Ascending aorta (tissue), 2 donors: ENCODE results near the gene HNMT. TPM values are rescaled to one million over a fixed set of nuclear protein-coding genes. Genes with fewer than 3 reads are reported as not detected.
"Not testable (repeated sequence)": the region's sequence is repeated elsewhere in the genome, so short reads cannot be mapped to it uniquely, and the experiment has no call there.

Experiments
- DNase-seq, 2 donors: peaks; one replicate each; pipeline ENCODE4 v3.0.0-alpha.2; 2019; ENCODE audit warnings: low spot score in 2 of 2
- H3K27ac ChIP-seq, 2 donors: fragments of 200-600 bp; sonication (generic); one replicate each; pipeline ENCODE4 v1.5.1; 2016 to 2017; ENCODE audit warnings: mild to moderate bottlenecking in 1 of 2
- H3K27me3 ChIP-seq: fragments of 200-600 bp; sonication (generic); one replicate; pipeline ENCODE4 v1.5.1; 2017
- H3K36me3 ChIP-seq, 2 donors: fragments of 200-600 bp; sonication (generic); one replicate each; pipeline ENCODE4 v1.5.1; 2016
- H3K4me1 ChIP-seq, 2 donors: fragments of 200-600 bp; sonication (generic); one replicate each; pipeline ENCODE4 v1.5.1; 2016 to 2017; ENCODE audit warnings: mild to moderate bottlenecking in 1 of 2
- H3K4me3 ChIP-seq, 2 donors: fragments of 200-600 bp; sonication (generic); one replicate each; pipeline ENCODE4 v1.5.1; 2016 to 2017; ENCODE audit warnings: mild to moderate bottlenecking in 1 of 2
- H3K9me3 ChIP-seq, 2 donors: fragments of 200-600 bp; sonication (generic); one replicate each; pipeline ENCODE4 v1.5.1; 2016
- intact Hi-C: fragments of 100-400 bp; cut with DNase I; formaldehyde crosslinking; loops from one replicate; pipeline ENCODE4 v1.15.1; 2023
- total RNA-seq: library from RNA; depleted of rRNA; stranded (reverse); fragments of >200 nt; gene quantifications from one replicate; pipeline ENCODE4 v1.1.0, GENCODE V29; 2016
- TF ChIP-seq, protein P1 (sequence below), 3 experiments: fragments of 200-600 bp in 2 of 3; fragments of 450-650 bp in 1 of 3; sonication (generic) in 2 of 3; IDR thresholded peaks; one replicate each; pipeline ENCODE4 v1.5.1; 2016 to 2019; ENCODE audit warnings: antibody characterized with exemption in 3 of 3, mild to moderate bottlenecking in 1 of 3, moderate library complexity in 1 of 3

HNMT gene
- total RNA-seq, 1 donor from 2014 or later: 22.2 TPM

DNA sequence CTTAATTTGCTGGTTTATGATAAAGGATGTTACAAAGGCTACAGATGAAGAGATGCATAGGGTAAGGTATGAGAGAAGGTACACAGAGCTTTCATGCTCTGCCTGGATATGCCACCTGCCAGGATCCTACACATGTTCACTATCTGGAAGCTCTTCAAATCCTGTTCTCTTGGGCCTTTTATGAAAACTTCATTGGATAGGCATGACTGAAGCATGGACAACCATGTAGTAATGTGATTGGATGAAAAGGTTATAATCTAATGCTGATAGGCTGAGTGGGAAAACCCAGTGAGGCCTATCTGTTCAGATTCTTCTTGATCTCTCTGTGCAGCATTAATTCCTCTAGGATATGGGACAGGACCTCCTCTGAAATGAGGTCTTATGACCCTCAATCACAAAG lies 26.8 kb downstream of the HNMT start:
- intact Hi-C loops: no loop called here
- peaks cover 0 to 10% of the 10 kb centered on the region in 2 donors for H3K9me3 ChIP-seq
- TF ChIP-seq, protein P1, sequence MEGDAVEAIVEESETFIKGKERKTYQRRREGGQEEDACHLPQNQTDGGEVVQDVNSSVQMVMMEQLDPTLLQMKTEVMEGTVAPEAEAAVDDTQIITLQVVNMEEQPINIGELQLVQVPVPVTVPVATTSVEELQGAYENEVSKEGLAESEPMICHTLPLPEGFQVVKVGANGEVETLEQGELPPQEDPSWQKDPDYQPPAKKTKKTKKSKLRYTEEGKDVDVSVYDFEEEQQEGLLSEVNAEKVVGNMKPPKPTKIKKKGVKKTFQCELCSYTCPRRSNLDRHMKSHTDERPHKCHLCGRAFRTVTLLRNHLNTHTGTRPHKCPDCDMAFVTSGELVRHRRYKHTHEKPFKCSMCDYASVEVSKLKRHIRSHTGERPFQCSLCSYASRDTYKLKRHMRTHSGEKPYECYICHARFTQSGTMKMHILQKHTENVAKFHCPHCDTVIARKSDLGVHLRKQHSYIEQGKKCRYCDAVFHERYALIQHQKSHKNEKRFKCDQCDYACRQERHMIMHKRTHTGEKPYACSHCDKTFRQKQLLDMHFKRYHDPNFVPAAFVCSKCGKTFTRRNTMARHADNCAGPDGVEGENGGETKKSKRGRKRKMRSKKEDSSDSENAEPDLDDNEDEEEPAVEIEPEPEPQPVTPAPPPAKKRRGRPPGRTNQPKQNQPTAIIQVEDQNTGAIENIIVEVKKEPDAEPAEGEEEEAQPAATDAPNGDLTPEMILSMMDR (IDR thresholded peaks at IDR 0.05): no peak
- no peaks in the 10 kb centered on the region for H3K27me3 ChIP-seq
- no peak overlapping the region for H3K27ac ChIP-seq
- H3K36me3 ChIP-seq: peaks cover 11 to 37% of the 10 kb centered on the region in 2 donors
- no peak overlapping the region for H3K4me3 ChIP-seq
- H3K4me1 ChIP-seq: no peaks in the 10 kb centered on the region
- DNase-seq: no peak

DNA sequence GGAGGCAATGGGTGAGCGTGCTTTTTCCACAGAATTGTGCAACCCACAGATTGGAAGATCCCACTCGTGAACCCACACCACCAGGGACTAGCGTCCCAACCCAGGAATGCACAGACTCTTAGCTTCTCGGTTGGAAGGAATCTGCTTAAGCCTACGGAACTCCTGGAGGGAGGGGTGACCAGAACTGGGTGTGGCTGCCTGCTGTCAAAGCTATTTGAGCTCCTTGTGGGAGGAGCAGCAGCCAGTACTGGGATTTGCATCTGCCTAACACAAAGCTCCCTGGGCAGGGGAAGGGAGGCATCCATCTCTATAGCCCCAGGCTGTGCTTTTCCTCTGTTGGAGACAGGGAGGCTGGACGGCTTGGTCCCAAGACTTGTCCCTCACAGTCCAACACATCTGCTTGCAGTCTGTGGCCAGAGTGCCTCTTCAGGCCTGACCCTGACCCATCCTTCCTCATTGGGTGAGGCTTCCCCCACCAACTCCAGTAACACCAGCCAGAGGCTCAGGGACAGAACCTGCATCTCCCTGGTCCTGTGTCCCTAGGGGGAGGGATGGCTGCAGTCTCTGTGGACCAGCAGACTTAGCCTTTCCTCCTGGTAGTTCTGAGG lies 27.9 kb downstream of the HNMT start:
- Histone ChIP-seq H3K9me3 (peaks cover 0 to 13% of the 10 kb centered on the region in 2 donors), H3K27me3 (no peaks in the 10 kb centered on the region), H3K27ac (no peak overlapping the region), H3K4me1 (no peaks in the 10 kb centered on the region), H3K4me3 (no peak overlapping the region), H3K36me3 (peaks cover 11 to 37% of the 10 kb centered on the region in 2 donors)
- intact Hi-C loops: no loop called here
- TF ChIP-seq, protein P1 (IDR thresholded peaks at IDR 0.05): no peak
- DNase-seq: no peak

DNA sequence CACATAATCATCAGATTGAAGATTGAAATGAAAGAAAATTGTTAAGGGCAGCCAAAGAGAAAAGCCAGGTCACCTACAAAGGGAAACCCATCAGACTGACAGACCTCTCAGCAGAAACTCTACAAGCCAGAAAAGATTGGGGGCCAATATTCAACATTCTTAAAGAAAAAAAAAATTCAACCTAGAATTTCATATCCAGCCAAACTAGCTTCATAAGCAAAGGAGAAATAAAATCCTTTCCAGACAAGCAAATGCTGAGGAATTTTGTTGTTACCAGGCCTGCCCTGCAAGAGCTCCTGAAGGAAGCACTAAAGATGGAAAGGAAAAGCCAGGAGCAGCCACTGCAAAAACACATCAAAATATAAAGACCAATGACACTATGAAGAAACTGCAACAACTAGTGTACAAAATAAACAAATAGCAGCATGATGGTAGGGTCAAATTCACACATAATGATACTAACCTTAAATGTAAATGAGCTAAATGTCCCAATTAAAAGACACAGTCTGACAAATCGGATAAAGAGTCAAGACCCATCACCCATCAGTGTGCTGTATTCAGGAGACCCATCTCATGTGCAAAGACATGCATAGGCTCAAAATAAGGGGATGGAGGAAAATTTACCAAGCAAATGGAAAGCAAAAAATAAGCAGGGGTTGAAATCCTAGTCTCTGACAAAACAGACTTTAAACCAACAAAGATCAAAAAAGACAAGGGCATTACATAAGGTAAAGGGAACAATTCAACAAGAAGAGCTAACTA lies 29.6 kb downstream of the HNMT start:
- H3K4me1 ChIP-seq, DNase-seq, H3K27ac ChIP-seq, H3K27me3 ChIP-seq, intact Hi-C loops, H3K4me3 ChIP-seq: not testable (repeated sequence)
- Histone ChIP-seq H3K9me3 (peaks cover 0 to 13% of the 10 kb centered on the region in 2 donors), H3K36me3 (peaks cover 11 to 31% of the 10 kb centered on the region in 2 donors)

DNA sequence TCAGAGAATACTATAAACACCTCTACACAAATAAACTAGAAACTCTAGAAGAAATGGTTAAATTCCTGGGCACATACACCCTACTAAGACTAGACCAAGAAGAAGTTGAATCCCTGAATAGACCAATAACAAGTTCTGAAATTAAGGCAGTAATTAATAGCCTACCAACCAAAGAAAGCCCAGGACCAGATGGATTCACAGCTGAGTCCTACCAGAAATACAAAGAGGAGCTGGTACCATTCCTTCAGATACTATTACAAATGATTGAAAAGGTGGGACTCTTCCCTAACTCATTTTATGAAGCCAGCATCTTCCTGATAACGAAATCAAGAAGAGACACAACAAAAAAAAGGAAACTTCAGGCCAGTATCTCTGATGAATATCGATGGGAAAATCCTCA lies 31.1 kb downstream of the HNMT start:
- intact Hi-C loops, H3K27me3 ChIP-seq, H3K4me1 ChIP-seq, DNase-seq, H3K27ac ChIP-seq, H3K4me3 ChIP-seq: not testable (repeated sequence)
- H3K9me3 ChIP-seq: peaks cover 0 to 13% of the 10 kb centered on the region in 2 donors
- H3K36me3 ChIP-seq: peaks cover 11 to 21% of the 10 kb centered on the region in 2 donors

DNA sequence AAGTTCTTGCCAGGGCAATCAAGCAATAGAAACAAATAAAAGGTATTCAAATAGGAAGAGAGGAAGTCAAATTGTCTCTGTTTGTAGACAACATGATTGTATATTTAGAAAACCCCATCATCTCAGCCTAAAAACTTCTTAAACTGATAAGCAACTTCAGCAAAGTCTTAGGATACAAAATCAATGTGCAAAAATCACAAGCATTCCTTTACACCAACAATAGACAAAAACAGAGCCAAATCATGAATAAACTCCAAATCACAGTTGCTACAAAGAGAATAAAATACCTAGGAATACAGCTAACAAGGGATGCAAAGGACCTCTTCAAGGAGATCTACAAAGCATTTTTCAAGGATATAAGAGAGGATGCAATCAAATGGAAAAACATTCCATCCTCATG lies 31.9 kb downstream of the HNMT start:
- Histone ChIP-seq H3K9me3 (peaks cover 0 to 12% of the 10 kb centered on the region in 2 donors), H3K36me3 (peaks cover 8 to 14% of the 10 kb centered on the region in 2 donors)
- intact Hi-C loops, DNase-seq, H3K27ac ChIP-seq, H3K4me1 ChIP-seq, H3K4me3 ChIP-seq, H3K27me3 ChIP-seq: not testable (repeated sequence)

DNA sequence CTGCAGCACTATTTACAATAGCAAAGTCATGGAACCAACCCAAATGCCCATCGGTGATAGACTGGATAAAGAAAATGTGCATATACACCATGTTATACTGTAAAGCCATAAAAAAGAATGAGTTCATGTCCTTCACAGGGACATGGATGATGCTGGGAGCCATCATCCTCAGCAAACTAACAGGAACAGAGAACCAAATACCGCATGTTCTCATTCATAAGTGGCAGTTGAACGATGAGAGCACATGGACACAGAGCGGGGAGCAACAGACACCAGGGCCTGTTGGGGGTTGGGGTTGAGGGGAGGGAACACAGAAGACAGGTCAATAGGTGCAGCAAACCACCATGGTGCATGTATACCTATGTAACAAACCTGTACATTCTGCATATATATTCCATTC lies 33.5 kb downstream of the HNMT start:
- TF ChIP-seq, protein P1 (IDR thresholded peaks at IDR 0.05): no peak
- no peaks in the 10 kb centered on the region for H3K27me3 ChIP-seq
- H3K9me3 ChIP-seq: peaks cover 0 to 5% of the 10 kb centered on the region in 2 donors
- intact Hi-C loops: no loop called here
- H3K4me3 ChIP-seq: no peak overlapping the region
- H3K36me3 ChIP-seq: peaks cover 3 to 17% of the 10 kb centered on the region in 2 donors
- no peak for DNase-seq
- no peak overlapping the region for H3K27ac ChIP-seq
- no peaks in the 10 kb centered on the region for H3K4me1 ChIP-seq

DNA sequence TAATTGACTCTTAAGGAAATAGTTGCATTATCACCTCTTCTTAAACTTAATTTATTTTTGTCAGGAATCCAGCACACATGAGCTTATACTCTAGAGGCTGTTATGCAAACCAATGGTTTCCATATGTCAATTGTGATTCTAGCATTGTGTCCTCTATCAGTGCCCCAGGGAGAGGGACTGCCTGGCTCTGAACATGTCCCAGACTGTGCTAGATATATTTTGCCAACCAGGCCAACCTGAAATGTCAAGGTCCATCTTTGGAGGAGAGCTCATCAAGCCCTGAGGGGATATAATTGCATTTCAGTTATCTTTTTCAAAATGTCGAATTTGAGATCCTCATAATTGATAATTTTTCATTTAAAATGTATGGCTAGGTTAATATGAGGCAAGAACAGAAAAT lies 34.2 kb downstream of the HNMT start:
- Histone ChIP-seq H3K27me3 (no peaks in the 10 kb centered on the region), H3K9me3 (peaks cover 0 to 5% of the 10 kb centered on the region in 2 donors), H3K36me3 (peaks cover 3 to 22% of the 10 kb centered on the region in 2 donors), H3K27ac (no peak overlapping the region), H3K4me3 (no peak overlapping the region), H3K4me1 (no peaks in the 10 kb centered on the region)
- no peak for DNase-seq
- intact Hi-C loops: no loop called here
- TF ChIP-seq, protein P1 (IDR thresholded peaks at IDR 0.05): no peak
